Hepatic stellate cell (primary cell): ENCODE data around the gene CMKLR1.

Source experiments
- DNase-seq: peaks from one replicate; pipeline ENCODE4 v3.0.0; 2011; ENCODE audit warnings: low spot score

The CMKLR1 gene

DNA sequence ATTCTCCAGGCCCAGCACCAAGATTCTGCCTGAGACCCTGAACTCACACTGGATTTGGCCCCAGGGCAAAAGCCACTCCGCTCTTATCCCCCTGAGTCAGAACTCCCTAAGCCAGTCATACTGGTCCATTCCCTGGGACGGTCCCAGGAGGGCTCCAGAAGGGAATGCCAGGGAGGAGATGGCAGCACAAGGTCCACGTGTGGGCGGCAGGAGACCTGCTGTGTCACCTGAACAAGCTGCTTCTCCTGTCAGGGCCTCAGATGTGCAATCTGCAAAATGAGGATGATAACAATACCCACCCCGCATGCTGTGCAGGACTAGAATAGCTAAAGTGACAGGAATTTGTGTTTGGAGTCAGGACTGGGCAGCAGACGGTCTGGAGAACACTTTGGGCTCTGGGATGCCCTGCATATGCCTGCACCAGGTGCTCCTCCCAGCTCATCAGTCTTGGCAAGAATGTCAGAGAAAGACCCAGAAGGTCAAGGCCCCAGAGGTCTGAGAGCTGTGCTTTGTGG, 40.3 kb downstream of the CMKLR1 start:
- no peak for DNase-seq

- DNase-seq: no peak
These were observed 41.0 kb downstream of the CMKLR1 start for GRCh38 chr12:108297895-108298760.

DNA sequence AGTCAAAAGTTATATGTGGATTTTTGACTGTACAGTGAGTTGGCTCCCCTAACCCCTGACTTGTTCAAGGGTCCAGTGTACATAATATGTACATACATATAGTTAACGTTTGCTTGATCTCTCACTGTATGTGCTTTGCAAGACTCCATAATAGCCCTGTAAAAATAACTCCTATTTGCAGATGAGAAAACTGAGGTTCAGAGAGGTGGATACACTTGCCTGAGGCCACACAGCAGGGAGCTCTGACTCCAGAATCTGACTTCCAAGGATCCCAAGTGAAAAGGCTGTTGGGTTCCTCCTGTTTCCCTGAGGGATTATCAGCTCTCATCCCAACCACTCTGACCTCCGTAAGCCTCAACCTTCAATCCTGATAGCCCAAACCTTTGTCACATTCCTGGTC, 41.7 kb downstream of the CMKLR1 start:
- no peak for DNase-seq

DNA sequence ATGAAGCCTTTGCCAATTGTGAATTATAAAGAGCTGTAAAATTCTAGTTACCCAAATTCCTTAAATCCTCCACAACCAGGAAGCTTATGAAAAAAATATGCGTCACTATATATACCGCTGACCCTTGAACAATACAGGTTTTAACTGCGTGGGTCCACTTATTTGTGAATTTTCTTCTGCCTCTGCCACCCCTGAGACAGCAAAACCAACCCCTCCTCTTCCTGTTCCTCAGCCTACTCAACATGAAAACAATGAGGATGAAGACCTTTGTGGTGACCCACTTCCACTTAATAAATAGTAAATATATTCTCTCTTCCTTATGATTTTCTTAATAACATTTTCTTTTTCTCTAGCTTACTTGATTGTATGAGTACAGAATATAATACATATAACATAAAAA, 42.2 kb downstream of the CMKLR1 start:
- DNase-seq: no peak

DNA sequence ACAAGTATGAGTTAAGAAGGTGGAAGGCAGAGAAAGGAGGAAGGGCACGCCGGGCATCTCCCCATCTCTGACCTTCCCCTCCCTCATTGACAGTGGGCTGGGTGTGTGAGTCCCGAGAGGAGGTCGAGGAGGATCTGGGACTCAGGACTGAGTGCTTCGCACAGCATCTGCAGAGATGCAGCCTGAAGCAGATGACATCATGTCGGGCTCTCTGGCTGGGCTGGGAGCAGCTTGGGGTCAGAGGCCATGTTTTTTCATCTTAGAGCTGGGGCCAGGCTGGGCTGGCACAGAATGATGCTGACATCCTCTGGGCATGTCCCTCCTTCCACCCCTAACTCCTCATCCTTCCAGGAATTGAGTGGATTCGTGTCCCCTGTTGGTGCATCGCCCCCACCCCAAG, 43.5 kb downstream of the CMKLR1 start:
- no peak for DNase-seq

DNA sequence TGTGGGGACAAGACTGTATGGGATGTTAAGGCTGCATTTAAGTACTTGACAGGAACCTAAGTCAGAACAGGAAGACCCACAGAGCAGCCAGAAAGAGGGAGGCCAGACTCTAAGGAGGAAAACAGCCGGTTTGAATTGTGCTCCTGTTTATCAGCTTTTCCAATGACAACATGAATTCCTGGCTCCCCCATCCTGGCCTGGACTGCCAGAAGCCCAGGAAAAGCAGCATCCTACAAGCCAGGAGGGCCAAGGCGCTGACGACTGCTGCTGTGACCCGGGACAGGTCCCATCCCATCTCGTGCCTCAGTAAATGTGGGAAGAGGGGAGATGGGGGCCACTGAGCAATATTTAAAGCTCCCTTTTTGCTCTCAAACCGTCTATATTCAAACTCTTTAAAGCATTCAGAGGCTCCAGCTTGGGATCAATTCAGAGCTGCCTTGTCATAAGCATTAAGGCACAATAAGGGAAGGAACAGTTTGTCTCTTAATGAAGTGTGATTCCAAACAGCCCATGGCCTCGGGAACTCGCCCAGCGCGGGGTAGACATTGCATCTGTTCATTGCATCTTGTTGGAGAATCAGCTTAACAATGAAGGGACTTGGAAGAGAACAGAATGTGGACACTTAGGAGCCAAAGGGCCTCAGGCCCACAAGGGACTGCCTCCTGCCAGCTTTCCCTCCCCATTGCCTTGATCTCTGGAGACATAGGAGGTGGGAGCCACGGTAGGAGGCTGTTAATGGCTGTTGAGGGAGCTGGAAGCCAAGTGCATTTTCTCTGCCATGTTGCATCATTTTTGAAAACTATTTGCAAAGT, 49.6 kb downstream of the CMKLR1 start:
- DNase-seq: no peak

DNA sequence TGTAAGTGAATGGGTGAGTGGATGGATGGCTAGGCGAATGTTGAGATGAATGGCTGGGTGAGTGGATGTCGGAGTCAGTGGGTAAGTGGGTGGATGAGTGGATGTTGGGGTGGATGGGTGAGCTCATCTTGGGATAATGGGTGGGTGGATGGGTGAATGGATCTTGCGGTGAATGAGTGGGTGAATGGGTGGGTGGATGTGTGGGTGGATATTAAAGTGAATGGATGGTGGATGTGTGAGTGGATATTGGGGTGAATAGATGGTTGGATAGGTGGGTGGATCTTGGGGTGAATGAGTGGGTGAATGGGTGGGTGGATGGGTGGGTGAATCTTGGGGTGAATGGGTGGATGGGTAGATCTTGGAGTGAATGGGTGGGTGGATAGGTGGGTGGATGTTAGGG, 51.9 kb downstream of the CMKLR1 start:
- DNase-seq: no peak

- DNase-seq: no peak
These were observed 54.1 kb downstream of the CMKLR1 start for GRCh38 chr12:108285016-108285415.

DNA sequence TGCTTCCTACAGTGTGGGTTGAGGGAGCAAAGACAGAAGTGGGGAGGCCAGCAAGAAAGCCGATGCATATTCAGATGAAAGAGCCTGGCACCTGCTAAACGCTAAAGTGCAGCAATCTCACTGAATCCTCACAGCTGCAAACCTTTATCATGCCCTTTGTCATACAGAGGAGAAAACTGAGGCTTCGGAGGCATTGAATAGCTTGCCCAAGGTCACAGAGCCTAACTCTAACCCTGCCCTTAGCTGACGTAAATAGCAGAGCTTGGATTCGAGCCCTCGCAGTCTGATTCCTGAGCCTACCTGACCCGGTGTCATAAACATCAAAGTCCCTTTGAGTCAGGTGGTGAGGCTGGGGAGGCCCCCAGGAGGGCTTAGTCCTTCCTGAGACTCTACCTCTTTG, 54.9 kb downstream of the CMKLR1 start:
- no peak for DNase-seq

- DNase-seq: no peak
These were observed 56.4 kb downstream of the CMKLR1 start for GRCh38 chr12:108282676-108283075.

DNA sequence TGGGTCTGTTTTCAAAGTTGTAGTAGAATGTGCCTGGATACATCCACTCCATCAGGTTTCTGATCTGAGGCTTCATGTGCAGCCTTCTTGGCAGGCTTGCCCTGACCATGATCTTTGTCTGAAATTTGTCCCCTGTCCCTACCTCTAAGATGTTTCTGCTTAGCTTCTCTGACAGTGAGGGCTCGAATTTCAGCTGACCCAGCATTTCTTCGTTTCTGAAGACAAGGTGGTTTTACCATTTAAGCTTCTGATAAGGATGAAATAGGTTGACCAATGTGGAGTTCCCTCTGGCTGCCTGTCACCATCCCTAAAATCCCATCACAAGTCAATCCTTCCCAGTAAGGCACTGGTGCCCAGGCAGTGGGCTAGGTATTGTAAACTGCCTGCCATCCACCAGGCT, 57.0 kb downstream of the CMKLR1 start:
- no peak for DNase-seq

- no peak for DNase-seq
These were observed 61.5 kb downstream of the CMKLR1 start for GRCh38 chr12:108277613-108278012.

GRCh38 chr12:108273217-108273616, 65.9 kb downstream of the CMKLR1 start:
- DNase-seq: no peak

DNA sequence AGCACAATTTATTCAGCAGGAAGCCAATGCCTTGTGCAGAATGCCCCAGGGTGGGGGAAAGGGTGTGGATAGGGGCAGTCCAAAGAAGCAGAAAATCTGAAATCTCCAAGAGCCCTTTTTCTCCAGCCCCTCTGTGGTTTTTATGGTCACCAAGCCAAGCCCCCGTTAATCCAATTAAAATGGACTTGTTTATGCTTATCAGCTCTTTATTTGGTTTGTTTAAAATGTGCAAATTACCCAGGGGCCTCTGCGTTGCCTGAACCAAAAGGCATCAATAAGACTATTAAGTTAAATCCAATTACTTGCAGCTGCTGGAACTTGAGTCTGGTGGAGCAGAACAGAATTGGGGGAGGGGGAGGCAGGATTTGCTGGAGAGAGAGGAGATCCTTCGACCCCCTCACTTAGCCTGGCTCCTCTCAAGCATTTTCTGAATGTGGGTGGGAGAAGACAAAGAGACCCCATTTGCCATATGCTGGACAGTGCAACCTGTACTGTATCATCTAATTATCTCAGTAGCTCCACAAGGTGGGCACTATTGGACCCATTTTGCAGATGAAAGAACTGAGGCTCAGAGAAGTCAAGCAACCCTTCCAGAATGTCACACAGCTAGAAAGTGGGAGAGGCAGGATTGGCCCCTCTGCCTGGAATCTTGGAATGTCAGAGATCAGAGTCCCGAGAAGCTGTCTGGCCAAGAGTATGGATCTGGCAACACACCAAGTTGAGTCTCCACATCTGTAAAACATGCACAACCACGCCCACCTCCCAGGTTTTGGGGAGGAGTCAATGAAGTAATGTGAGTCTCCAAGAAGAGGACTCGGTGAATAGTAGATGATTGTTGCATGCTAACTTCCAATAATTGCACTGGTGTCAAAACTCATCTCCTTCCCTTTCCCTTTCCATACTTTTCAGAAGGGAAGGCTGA, 66.9 kb downstream of the CMKLR1 start:
- DNase-seq: no peak

DNA sequence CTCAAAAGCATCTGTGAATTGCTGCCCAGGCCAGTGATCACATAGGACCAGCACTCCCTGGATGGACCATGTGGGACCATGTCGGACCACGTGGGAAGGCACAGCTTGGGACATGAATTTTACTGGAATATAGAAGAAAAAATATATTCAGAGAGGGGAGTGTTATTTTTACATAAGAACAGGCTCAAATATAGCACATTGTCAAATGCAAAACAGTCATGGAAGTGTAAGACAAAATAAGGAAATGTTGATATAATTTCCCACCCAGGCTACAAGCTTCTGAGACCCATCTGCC, 68.3 kb downstream of the CMKLR1 start:
- DNase-seq: no peak

GRCh38 chr12:108270035-108270848, 68.9 kb downstream of the CMKLR1 start:
- no peak for DNase-seq

GRCh38 chr12:108269224-108269623, 69.9 kb downstream of the CMKLR1 start:
- no peak for DNase-seq

DNA sequence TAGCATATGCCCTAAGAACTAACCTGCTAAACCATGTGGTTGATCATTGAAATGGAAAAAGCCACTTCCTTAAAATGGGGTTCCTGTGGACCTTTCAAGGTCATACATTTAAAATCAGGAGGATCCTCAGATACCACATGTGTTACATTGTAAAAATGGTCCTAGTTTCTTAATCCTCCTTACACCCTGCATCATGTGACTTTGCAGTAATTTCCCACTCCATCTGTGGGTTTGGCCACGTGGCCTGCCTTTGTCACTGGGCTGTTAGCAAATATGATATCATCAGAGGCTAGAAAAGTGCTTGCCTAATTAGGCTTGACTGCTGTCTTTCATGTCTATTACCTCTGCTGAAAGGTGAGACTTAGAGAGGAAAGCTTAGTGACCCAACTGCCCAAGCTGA, 70.7 kb downstream of the CMKLR1 start:
- no peak for DNase-seq

DNA sequence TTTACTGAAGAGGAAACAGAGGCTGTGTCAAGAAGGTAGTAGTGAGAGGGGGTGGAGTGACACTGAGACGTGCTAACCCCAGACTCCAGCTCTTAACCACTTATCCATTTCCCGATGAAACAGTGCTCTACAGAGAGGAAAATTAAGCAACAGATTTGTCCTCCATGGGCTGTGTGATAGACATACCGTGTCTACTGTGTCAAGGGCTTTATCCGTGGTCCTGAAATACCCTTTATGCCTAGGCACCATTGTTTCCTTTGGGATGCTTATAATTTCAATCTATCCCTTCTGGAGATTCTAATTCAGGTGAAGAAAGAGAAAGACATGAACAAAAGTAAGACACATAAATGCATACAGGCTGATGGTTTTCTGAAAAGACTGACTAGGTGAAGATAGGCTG, 71.7 kb downstream of the CMKLR1 start:
- no peak for DNase-seq

- DNase-seq: no peak
These were observed 73.0 kb downstream of the CMKLR1 start for GRCh38 chr12:108266131-108266530.

GRCh38 chr12:108265505-108265904, 73.6 kb downstream of the CMKLR1 start:
- no peak for DNase-seq
